SK-N-SH treated with all-trans-retinoic acid at 6 μM for 48 hours (cell line): ENCODE results near the gene CNTRL.

Experiments
- ARNTL ChIP-seq: fragments of 450-650 bp; formaldehyde crosslinking; IDR thresholded peaks from 2 replicates; pipeline ENCODE4 v1.5.0; 2020; ENCODE audit warnings: low read depth, mild to moderate bottlenecking, moderate library complexity, borderline replicate concordance
- BACH2 ChIP-seq: fragments of 250-450 bp; sonication (Bioruptor Pico); IDR thresholded peaks from 2 replicates; pipeline ENCODE4 v1.9.0; 2021; ENCODE audit warnings: mild to moderate bottlenecking, borderline replicate concordance
- CREB5 ChIP-seq: fragments of 250-450 bp; sonication (Bioruptor Pico); IDR thresholded peaks from 2 replicates; pipeline ENCODE4 v1.5.1; 2020; ENCODE audit warnings: low read depth, mild to moderate bottlenecking, moderate library complexity
- CSDC2 ChIP-seq: fragments of 250-450 bp; sonication (Bioruptor Pico); IDR thresholded peaks from 2 replicates; pipeline ENCODE4 v1.5.0; 2020; ENCODE audit warnings: mild to moderate bottlenecking, moderate library complexity
- CSRNP3 ChIP-seq: fragments of 250-450 bp; sonication (Bioruptor Pico); IDR thresholded peaks from 2 replicates; pipeline ENCODE4 v1.5.1; 2021; ENCODE audit warnings: mild to moderate bottlenecking, moderate library complexity
- ESRRG ChIP-seq: fragments of 250-450 bp; sonication (Bioruptor Pico); IDR thresholded peaks from 2 replicates; pipeline ENCODE4 v1.6.1; 2021; ENCODE audit warnings: mild to moderate bottlenecking
- PATZ1 ChIP-seq: fragments of 250-450 bp; sonication (Bioruptor Pico); IDR thresholded peaks from 2 replicates; pipeline ENCODE4 v1.8.0; 2020; ENCODE audit warnings: mild to moderate bottlenecking, moderate library complexity, borderline replicate concordance
- RARB ChIP-seq: fragments of 250-450 bp; sonication (Bioruptor Pico); IDR thresholded peaks from 2 replicates; pipeline ENCODE4 v1.8.0; 2021; ENCODE audit warnings: mild to moderate bottlenecking, moderate library complexity
- TOX ChIP-seq: fragments of 250-450 bp; sonication (Bioruptor Pico); IDR thresholded peaks from 2 replicates; pipeline ENCODE4 v1.8.0; 2021; ENCODE audit warnings: mild to moderate bottlenecking, moderate library complexity, borderline replicate concordance
- ZFP3 ChIP-seq: fragments of 250-450 bp; sonication (Bioruptor Pico); IDR thresholded peaks from 2 replicates; pipeline ENCODE4 v1.5.0; 2020; ENCODE audit warnings: mild to moderate bottlenecking, moderate library complexity
- ZFP30 ChIP-seq: fragments of 450-650 bp; formaldehyde crosslinking; IDR thresholded peaks from 2 replicates; pipeline ENCODE4 v1.5.0; 2022; ENCODE audit warnings: mild to moderate bottlenecking, moderate library complexity
- ZNF565 ChIP-seq: fragments of 450-650 bp; formaldehyde crosslinking; conservative IDR thresholded peaks from 2 replicates; pipeline ENCODE4 v1.5.0; 2020; ENCODE audit warnings: low read depth, mild to moderate bottlenecking, moderate library complexity
- ZNF70 ChIP-seq: fragments of 450-650 bp; formaldehyde crosslinking; IDR thresholded peaks from 2 replicates; pipeline ENCODE4 v1.5.0; 2020; ENCODE audit warnings: mild to moderate bottlenecking, moderate library complexity
- ZNF8 ChIP-seq: fragments of 450-650 bp; formaldehyde crosslinking; IDR thresholded peaks from 2 replicates; pipeline ENCODE4 v1.5.0; 2020; ENCODE audit warnings: mild to moderate bottlenecking, moderate library complexity

GRCh38 chr9:121057821-121058220 lies 16.9 kb upstream of the CNTRL start:
- TF ChIP-seq TOX (no peak), CREB5 (CRISPR knock-in tag) (no peak), ZFP30 (CRISPR knock-in tag) (no peak), PATZ1 (CRISPR knock-in tag) (no peak), ZFP3 (CRISPR knock-in tag) (no peak), BACH2 (CRISPR knock-in tag) (no peak), ESRRG (CRISPR knock-in tag) (no peak), ZNF565 (no peak), CSRNP3 (CRISPR knock-in tag) (no peak), RARB (no peak), ZNF70 (no peak), ARNTL (CRISPR knock-in tag) (no peak), ZNF8 (CRISPR knock-in tag) (no peak), CSDC2 (CRISPR knock-in tag) (no peak)
